Measurements from ENCODE around the gene MCU. TPM values are rescaled to one million over a fixed set of nuclear protein-coding genes. Genes with fewer than 3 reads are reported as not detected.

Gene MCU
- total and polyA plus RNA-seq, 7 donors: 32.4 to 118 (median 66.1) TPM

DNA sequence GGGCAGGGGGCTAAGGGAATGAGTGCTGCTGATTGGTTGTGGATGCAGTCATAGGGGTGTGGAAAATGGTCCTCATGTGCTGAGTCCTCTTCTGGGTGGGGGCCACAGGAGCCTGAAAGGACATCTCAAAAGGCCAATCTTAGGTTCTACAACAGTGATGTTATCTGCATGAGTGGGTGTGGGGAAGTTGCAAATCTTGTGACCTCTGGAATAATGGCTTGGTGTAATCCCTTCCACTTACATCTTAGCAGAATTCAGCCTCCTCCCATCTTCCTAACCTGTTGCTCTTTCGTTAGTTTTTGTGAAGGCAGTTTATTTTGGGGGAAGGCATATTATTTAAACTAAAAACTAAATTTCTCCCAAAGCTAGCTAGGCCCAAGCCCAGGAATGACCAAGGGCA, 159.6 kb downstream of the MCU start:
- H3K4me1 ChIP-seq: no peaks in the 10 kb centered on the region
- H3K36me3 ChIP-seq (ENCODE audit: insufficient read depth in 1 of 2, low read depth in 1 of 2): no peaks in the 10 kb centered on the region
- TF ChIP-seq, protein P1, sequence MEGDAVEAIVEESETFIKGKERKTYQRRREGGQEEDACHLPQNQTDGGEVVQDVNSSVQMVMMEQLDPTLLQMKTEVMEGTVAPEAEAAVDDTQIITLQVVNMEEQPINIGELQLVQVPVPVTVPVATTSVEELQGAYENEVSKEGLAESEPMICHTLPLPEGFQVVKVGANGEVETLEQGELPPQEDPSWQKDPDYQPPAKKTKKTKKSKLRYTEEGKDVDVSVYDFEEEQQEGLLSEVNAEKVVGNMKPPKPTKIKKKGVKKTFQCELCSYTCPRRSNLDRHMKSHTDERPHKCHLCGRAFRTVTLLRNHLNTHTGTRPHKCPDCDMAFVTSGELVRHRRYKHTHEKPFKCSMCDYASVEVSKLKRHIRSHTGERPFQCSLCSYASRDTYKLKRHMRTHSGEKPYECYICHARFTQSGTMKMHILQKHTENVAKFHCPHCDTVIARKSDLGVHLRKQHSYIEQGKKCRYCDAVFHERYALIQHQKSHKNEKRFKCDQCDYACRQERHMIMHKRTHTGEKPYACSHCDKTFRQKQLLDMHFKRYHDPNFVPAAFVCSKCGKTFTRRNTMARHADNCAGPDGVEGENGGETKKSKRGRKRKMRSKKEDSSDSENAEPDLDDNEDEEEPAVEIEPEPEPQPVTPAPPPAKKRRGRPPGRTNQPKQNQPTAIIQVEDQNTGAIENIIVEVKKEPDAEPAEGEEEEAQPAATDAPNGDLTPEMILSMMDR (IDR thresholded peaks at IDR 0.05): no peak
- H3K27ac ChIP-seq: no peak overlapping the region
- no peaks in the 10 kb centered on the region for H3K9me3 ChIP-seq
- no peak overlapping the region for H3K4me3 ChIP-seq
- intact Hi-C loops (cut with DNase I): no loop called here
- DNase-seq (no peak), ATAC-seq (no peak)
- WGBS, 3 donors: 96 to 100% (median 100%) methylated on average over 1 of the region's 1 CpG
- no peaks in the 10 kb centered on the region for H3K27me3 ChIP-seq (ENCODE audit: insufficient read depth in 3 of 3, low read length in 2 of 3)

DNA sequence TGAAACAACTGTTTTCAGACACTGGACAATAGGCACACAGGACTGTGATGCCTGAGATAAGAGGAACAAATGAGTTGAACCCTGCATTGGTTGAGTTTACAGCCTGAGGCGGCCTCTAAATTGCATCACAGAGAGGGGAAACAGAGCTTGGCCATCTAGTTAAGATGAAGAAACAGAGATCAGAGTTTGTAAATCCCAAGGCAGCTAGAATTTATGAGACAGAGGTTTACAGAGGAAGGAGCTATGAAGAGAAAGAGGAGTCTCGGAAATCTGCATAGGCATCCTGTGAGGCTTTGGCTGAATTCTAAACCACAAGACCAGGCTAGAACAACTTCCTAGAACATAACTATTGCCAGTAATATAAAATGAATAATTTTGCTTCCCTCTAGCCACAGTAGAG, 160.6 kb downstream of the MCU start:
- TF ChIP-seq, protein P1 (IDR thresholded peaks at IDR 0.05): no peak
- 92 to 97% (median 95%) methylated on average over 2 of the region's 2 CpGs for WGBS, 3 donors

DNA sequence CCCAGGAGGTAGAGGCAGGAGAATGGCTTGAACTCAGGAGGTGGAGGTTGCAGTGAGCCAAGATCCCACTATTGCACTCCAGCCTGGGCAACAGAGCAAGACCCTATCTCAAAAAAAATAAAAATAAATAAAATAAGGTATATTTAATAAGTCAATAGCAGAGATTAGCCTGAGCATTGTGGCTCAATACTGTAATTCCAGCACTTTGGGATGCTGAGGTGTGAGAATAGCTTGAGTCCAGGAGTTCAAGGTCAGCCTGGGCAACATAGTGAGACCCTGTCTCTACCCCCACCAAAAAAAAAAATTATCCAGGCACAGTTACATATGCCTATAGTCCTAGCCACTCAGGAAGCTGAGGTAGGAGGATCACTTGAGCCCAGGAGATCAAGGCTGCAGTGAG, 163.2 kb downstream of the MCU start:
- ATAC-seq: no peak
- Histone ChIP-seq H3K27ac (no peak overlapping the region), H3K4me1 (no peaks in the 10 kb centered on the region), H3K27me3 (ENCODE audit: insufficient read depth in 3 of 3, low read length in 2 of 3) (no peaks in the 10 kb centered on the region), H3K36me3 (ENCODE audit: insufficient read depth in 1 of 2, low read depth in 1 of 2) (peaks cover 0 to 12% of the 10 kb centered on the region in 2 donors), H3K4me3 (no peak overlapping the region), H3K9me3 (no peaks in the 10 kb centered on the region)
- TF ChIP-seq, protein P1 (IDR thresholded peaks at IDR 0.05): no peak
- intact Hi-C loops (cut with DNase I): no loop called here
- DNase-seq: no peak

More for the DNA sequence above, 160.6 kb downstream of the MCU start:
- no peak for DNase-seq
- H3K27ac ChIP-seq: no peak overlapping the region
- no peak for ATAC-seq
- H3K4me1 ChIP-seq: no peaks in the 10 kb centered on the region
- intact Hi-C loops (cut with DNase I): no loop called here
- no peaks in the 10 kb centered on the region for H3K27me3 ChIP-seq (ENCODE audit: insufficient read depth in 3 of 3, low read length in 2 of 3)
- H3K4me3 ChIP-seq: no peak overlapping the region
- no peaks in the 10 kb centered on the region for H3K36me3 ChIP-seq (ENCODE audit: insufficient read depth in 1 of 2, low read depth in 1 of 2)
- H3K9me3 ChIP-seq: no peaks in the 10 kb centered on the region

DNA sequence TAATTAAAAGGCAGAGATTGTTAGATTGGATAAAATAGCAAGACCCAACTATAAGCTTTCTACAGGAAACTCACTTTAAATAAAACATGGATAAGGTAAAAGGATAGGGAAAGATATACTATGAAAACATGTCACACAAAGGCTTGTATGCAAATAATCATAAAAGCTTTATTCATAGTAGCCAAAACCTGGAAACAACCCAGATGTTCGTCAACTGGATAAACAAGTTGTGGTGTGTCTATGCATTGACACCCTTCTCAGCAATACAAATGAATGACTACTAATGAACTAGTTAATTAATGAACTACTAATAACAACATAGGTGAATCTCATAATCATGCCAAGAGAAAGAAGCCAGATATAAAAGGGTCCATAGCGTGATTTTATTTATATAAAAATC, 163.8 kb downstream of the MCU start:
- DNase-seq (no peak), ATAC-seq (no peak)
- Histone ChIP-seq H3K36me3 (ENCODE audit: insufficient read depth in 1 of 2, low read depth in 1 of 2) (peaks cover 0 to 18% of the 10 kb centered on the region in 2 donors), H3K4me3 (no peak overlapping the region), H3K27me3 (ENCODE audit: insufficient read depth in 3 of 3, low read length in 2 of 3) (no peaks in the 10 kb centered on the region), H3K4me1 (no peaks in the 10 kb centered on the region), H3K9me3 (no peaks in the 10 kb centered on the region), H3K27ac (no peak overlapping the region)
- intact Hi-C loops (cut with DNase I): no loop called here
- TF ChIP-seq, protein P1 (IDR thresholded peaks at IDR 0.05): no peak
- WGBS, 3 donors: 81 to 90% (median 88%) methylated on average over 2 of the region's 2 CpGs

DNA sequence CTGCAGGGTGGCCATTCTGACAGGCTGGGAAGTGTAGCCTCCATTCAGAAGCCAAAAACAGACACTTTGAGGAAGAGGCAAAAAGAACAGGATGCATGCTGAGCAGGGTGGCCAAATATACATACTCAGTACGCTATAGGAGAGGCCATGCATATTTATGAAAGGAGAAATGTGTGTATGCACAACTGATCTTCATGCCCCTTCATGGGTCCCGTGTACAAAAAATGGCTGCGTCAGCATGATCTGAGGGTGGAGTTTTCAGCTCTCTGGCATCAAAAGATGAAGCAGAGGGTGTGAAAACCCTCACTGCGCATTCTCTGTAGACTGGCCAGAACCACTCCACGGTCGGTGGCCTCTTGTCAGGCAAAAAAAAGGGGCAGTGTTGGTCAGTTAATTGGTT, 166.1 kb downstream of the MCU start:
- H3K9me3 ChIP-seq: no peaks in the 10 kb centered on the region
- DNase-seq (no peak), ATAC-seq (peak in 1 of 4 donors; percentile 10)
- TF ChIP-seq, protein P1 (IDR thresholded peaks at IDR 0.05): no peak
- H3K4me1 ChIP-seq: no peaks in the 10 kb centered on the region
- no peak overlapping the region for H3K27ac ChIP-seq
- WGBS, 3 donors: 90 to 94% (median 93%) methylated on average over 6 of the region's 6 CpGs
- no peaks in the 10 kb centered on the region for H3K27me3 ChIP-seq (ENCODE audit: insufficient read depth in 3 of 3, low read length in 2 of 3)
- no peak overlapping the region for H3K4me3 ChIP-seq
- intact Hi-C loops (cut with DNase I): no loop called here
- peaks cover 4 to 39% of the 10 kb centered on the region in 2 donors for H3K36me3 ChIP-seq (ENCODE audit: insufficient read depth in 1 of 2, low read depth in 1 of 2)
